ENCODE data around the gene JUNB. TPM values are rescaled to one million over a fixed set of nuclear protein-coding genes. Genes with fewer than 3 reads are reported as not detected.

JUNB gene
- total RNA-seq, 3 donors from 2014 or later (not counting 1 experiment from before 2014, with no cell fraction given), result 781 to 903 (median 859) TPM

DNA sequence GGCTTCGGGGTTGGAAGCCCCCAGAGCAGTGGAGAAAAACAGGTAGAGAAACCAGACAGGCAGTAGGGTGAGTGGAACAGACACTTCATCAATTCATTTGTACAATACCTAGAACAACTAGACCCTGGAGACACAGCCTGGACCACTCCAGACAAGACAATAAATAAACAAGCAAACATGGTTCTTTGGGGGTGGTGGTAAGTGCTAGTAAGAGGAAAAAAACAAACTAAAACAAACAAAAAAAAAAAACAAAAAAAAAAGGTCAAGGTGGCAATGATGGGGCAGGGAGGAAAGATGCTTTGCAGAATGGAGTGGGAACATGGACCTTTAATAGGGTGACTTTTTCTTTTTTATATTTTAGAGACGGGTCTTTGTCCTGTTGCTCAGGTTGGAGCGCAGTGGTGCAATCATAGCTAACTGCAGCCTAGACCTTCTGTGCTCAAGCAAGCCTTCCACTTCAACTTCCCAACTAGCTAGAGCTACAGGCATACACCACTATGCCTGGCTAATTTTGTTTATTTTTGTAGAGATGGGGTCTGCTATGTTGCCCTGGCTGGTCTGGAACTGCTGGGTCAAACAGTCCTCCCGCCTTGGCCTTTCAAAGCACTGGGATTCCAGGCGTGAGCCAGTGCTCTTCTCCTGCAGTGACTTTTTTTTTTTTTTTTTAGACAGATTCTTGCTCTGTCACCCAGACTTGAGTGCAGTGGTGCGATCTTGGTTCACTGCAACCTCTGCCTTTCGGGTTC lies 3.1 kb downstream of the JUNB start:
- no peaks in the 10 kb centered on the region for H3K9me3 ChIP-seq (ENCODE audit: control insufficient read depth, insufficient read depth, low read length)
- DNase-seq, result peak in 1 of 2 donors; percentile 62
- Mint-ChIP-seq H3K27ac (peak overlapping the region; percentile 97 to 99), H3K9me3 (no peaks in the 10 kb centered on the region), H3K27me3 (ENCODE audit: low read depth in 2 of 2) (no peaks in the 10 kb centered on the region), H3K4me1 (peaks cover 32 to 38% of the 10 kb centered on the region in 2 donors), H3K4me3 (peak overlapping the region; percentile 75), H3K36me3 (no peaks in the 10 kb centered on the region)
- 74% methylated on average over 7 of the region's 7 CpGs for WGBS (ENCODE audit: insufficient coverage)
- H3K27ac ChIP-seq (ENCODE audit: low read length), result peak overlapping the region; percentile 93
- H3K27me3 ChIP-seq (ENCODE audit: control insufficient read depth, insufficient read depth, low read length), result no peaks in the 10 kb centered on the region
- H3K36me3 ChIP-seq (ENCODE audit: control insufficient read depth, insufficient read depth, low read length), result no peaks in the 10 kb centered on the region
- peaks cover 36% of the 10 kb centered on the region for H3K4me1 ChIP-seq (ENCODE audit: control insufficient read depth, insufficient read depth, low read length)
- ATAC-seq, result no peak
- H3K4me3 ChIP-seq (ENCODE audit: low read length), result peak overlapping the region; percentile 95
- intact Hi-C loops (cut with micrococcal nuclease), result loop anchor here (5.0 to 10.0 kb wide), 4 partner anchors 72 to 360 kb away; partner anchors contain the start of genes CALR, IER2, STX10 and TNPO2
- TF ChIP-seq, protein P1, sequence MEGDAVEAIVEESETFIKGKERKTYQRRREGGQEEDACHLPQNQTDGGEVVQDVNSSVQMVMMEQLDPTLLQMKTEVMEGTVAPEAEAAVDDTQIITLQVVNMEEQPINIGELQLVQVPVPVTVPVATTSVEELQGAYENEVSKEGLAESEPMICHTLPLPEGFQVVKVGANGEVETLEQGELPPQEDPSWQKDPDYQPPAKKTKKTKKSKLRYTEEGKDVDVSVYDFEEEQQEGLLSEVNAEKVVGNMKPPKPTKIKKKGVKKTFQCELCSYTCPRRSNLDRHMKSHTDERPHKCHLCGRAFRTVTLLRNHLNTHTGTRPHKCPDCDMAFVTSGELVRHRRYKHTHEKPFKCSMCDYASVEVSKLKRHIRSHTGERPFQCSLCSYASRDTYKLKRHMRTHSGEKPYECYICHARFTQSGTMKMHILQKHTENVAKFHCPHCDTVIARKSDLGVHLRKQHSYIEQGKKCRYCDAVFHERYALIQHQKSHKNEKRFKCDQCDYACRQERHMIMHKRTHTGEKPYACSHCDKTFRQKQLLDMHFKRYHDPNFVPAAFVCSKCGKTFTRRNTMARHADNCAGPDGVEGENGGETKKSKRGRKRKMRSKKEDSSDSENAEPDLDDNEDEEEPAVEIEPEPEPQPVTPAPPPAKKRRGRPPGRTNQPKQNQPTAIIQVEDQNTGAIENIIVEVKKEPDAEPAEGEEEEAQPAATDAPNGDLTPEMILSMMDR (IDR thresholded peaks at IDR 0.05), result no peak

- H3K9me3 ChIP-seq (ENCODE audit: control insufficient read depth, insufficient read depth, low read length), result no peaks in the 10 kb centered on the region
- no peaks in the 10 kb centered on the region for H3K27me3 ChIP-seq (ENCODE audit: control insufficient read depth, insufficient read depth, low read length)
- peak overlapping the region; percentile 97 to 99 for H3K27ac Mint-ChIP-seq
- no peaks in the 10 kb centered on the region for H3K27me3 Mint-ChIP-seq (ENCODE audit: low read depth in 2 of 2)
- no peaks in the 10 kb centered on the region for H3K36me3 ChIP-seq (ENCODE audit: control insufficient read depth, insufficient read depth, low read length)
- intact Hi-C loops (cut with micrococcal nuclease), result loop anchor here (5.0 to 10.0 kb wide), 4 partner anchors 73 to 360 kb away; partner anchors contain the start of genes CALR, IER2, STX10 and TNPO2
- H3K4me1 Mint-ChIP-seq, result peaks cover 32 to 35% of the 10 kb centered on the region in 2 donors
- H3K27ac ChIP-seq (ENCODE audit: low read length), result no peak overlapping the region
- H3K4me3 Mint-ChIP-seq, result peak overlapping the region; percentile 75
- H3K9me3 Mint-ChIP-seq, result no peaks in the 10 kb centered on the region
- TF ChIP-seq, protein P1 (IDR thresholded peaks at IDR 0.05), result no peak
- no peaks in the 10 kb centered on the region for H3K36me3 Mint-ChIP-seq
- DNase-seq (peak in 1 of 2 donors; percentile 39), ATAC-seq (no peak)
- 93% methylated on average over 9 of the region's 9 CpGs for WGBS (ENCODE audit: insufficient coverage)
- no peak overlapping the region for H3K4me3 ChIP-seq (ENCODE audit: low read length)
- H3K4me1 ChIP-seq (ENCODE audit: control insufficient read depth, insufficient read depth, low read length), result peaks cover 35% of the 10 kb centered on the region
Observed at GRCh38 chr19:12794971-12795381, 3.7 kb downstream of the JUNB start.

GRCh38 chr19:12796146-12797071 lies 5.1 kb downstream of the JUNB start:
- peak overlapping the region; percentile 81 for H3K4me3 Mint-ChIP-seq
- H3K27me3 Mint-ChIP-seq (ENCODE audit: low read depth in 2 of 2), result peaks cover 0 to 7% of the 10 kb centered on the region in 2 donors
- H3K36me3 Mint-ChIP-seq, result no peaks in the 10 kb centered on the region
- Histone ChIP-seq H3K4me1 (ENCODE audit: control insufficient read depth, insufficient read depth, low read length) (peaks cover 37% of the 10 kb centered on the region), H3K4me3 (ENCODE audit: low read length) (no peak overlapping the region), H3K27me3 (ENCODE audit: control insufficient read depth, insufficient read depth, low read length) (peaks cover 2% of the 10 kb centered on the region), H3K36me3 (ENCODE audit: control insufficient read depth, insufficient read depth, low read length) (no peaks in the 10 kb centered on the region), H3K27ac (ENCODE audit: low read length) (peak overlapping the region; percentile 27), H3K9me3 (ENCODE audit: control insufficient read depth, insufficient read depth, low read length) (no peaks in the 10 kb centered on the region)
- ATAC-seq (peak in 1 of 3 donors; percentile 15), DNase-seq (peak; percentile 73 to 91)
- TF ChIP-seq, protein P1 (IDR thresholded peaks at IDR 0.05), result peak; percentile 82
- H3K9me3 Mint-ChIP-seq, result no peaks in the 10 kb centered on the region
- WGBS (ENCODE audit: insufficient coverage), result 11% methylated on average over 17 of the region's 18 CpGs
- H3K4me1 Mint-ChIP-seq, result peaks cover 29% of the 10 kb centered on the region in 2 donors
- peak overlapping the region; percentile 77 to 97 for H3K27ac Mint-ChIP-seq
- intact Hi-C loops (cut with micrococcal nuclease), result loop anchor here (1.0 to 10.0 kb wide), 4 partner anchors 19 to 358 kb away; partner anchors contain the start of genes IER2 and STX10
